Neural cell (in vitro differentiated cells): Measurements from ENCODE around the gene COL20A1. TPM values are rescaled to one million over a fixed set of nuclear protein-coding genes. Genes with fewer than 3 reads are reported as not detected.

ENCODE experiments used
- H2AFZ ChIP-seq: fragments of 200-600, 300-800 bp; sonication (generic), shearing (Covaris generic); 2 replicates; pipeline ENCODE4 v1.6.0; 2014; ENCODE audit warnings: low read depth, mild to moderate bottlenecking, antibody characterized with exemption, low read length, moderate library complexity
- H3F3A ChIP-seq: fragments of 200-600 bp; shearing (Covaris generic); 2 replicates; pipeline ENCODE4 v1.6.1; 2016; ENCODE audit warnings: mild to moderate bottlenecking, moderate library complexity, mixed read lengths, antibody characterized with exemption, low read length; ENCODE audit not compliant: insufficient read depth, poor library complexity, severe bottlenecking
- H3K27ac ChIP-seq: fragments of 200-600, 300-800 bp; sonication (generic), shearing (Covaris generic); 2 replicates; pipeline ENCODE4 v1.5.1; 2014; ENCODE audit warnings: mild to moderate bottlenecking, low read length, moderate library complexity
- H3K27me3 ChIP-seq: fragments of 300-800, 200-600 bp; sonication (generic), shearing (Covaris generic); 2 replicates; pipeline ENCODE4 v1.6.0; 2014; ENCODE audit warnings: mild to moderate bottlenecking, low read depth, low read length, moderate library complexity; ENCODE audit not compliant: insufficient read depth
- H3K36me3 ChIP-seq: fragments of 300-800, 200-600 bp; sonication (generic), shearing (Covaris generic); 2 replicates; pipeline ENCODE4 v1.5.1; 2014; ENCODE audit warnings: mild to moderate bottlenecking, antibody characterized with exemption, low read length, moderate library complexity; ENCODE audit not compliant: insufficient read depth
- H3K4me2 ChIP-seq: fragments of 300-800, 200-600 bp; sonication (generic), shearing (Covaris generic); 2 replicates; pipeline ENCODE4 v1.6.0; 2014; ENCODE audit warnings: mild to moderate bottlenecking, low read length
- H3K4me3 ChIP-seq: fragments of 300-800, 200-600 bp; sonication (generic), shearing (Covaris generic); 2 replicates; pipeline ENCODE4 v1.5.1; 2014; ENCODE audit warnings: mild to moderate bottlenecking, low read length, moderate library complexity
- H3K79me2 ChIP-seq: fragments of 200-600 bp; shearing (Covaris generic); replicated peaks from 2 replicates; pipeline ENCODE4 v1.6.0; 2014; ENCODE audit warnings: mild to moderate bottlenecking, low read length, moderate library complexity; ENCODE audit not compliant: insufficient read depth
- H3K9ac ChIP-seq: fragments of 300-800, 200-600 bp; sonication (generic), shearing (Covaris generic); 2 replicates; pipeline ENCODE4 v1.6.1; 2016; ENCODE audit warnings: mild to moderate bottlenecking, low read length, mixed read lengths
- H3K9me2 ChIP-seq: fragments of 200-600 bp; shearing (Covaris generic); 2 replicates; pipeline ENCODE4 v1.6.1; 2016; ENCODE audit warnings: mild to moderate bottlenecking, low read length, mixed read lengths; ENCODE audit not compliant: insufficient read depth
- H3K9me3 ChIP-seq: fragments of 200-600, 300-800 bp; sonication (generic), shearing (Covaris generic); 2 replicates; pipeline ENCODE4 v1.6.1; 2016; ENCODE audit warnings: mild to moderate bottlenecking, mixed run types, low read length, moderate library complexity, mixed read lengths
- H4K20me1 ChIP-seq: fragments of 200-600 bp; shearing (Covaris generic); 2 replicates; pipeline ENCODE4 v1.6.1; 2016; ENCODE audit warnings: mild to moderate bottlenecking, mixed run types; ENCODE audit not compliant: insufficient read depth
- EP300 ChIP-seq: fragments of 450-650 bp; conservative IDR thresholded peaks from 2 replicates; pipeline ENCODE4 v1.6.1; 2014; ENCODE audit warnings: antibody characterized with exemption, mild to moderate bottlenecking, moderate library complexity; ENCODE audit not compliant: poor library complexity, severe bottlenecking
- EZH2 ChIP-seq: fragments of 200-600, 300-800 bp; shearing (Covaris generic), sonication (generic); IDR thresholded peaks from 2 replicates; pipeline ENCODE4 v1.6.1; 2014; ENCODE audit warnings: antibody characterized with exemption, low read length, borderline replicate concordance, mild to moderate bottlenecking; ENCODE audit not compliant: insufficient read depth, poor library complexity, severe bottlenecking
- MXI1 ChIP-seq: fragments of 450-650 bp; conservative IDR thresholded peaks from 2 replicates; pipeline ENCODE4 v1.6.1; 2014; ENCODE audit warnings: antibody characterized with exemption, mild to moderate bottlenecking; ENCODE audit not compliant: poor library complexity, severe bottlenecking
- POLR2AphosphoS5 ChIP-seq: IDR thresholded peaks from 2 replicates; pipeline ENCODE4 v1.6.1; 2012
- RAD21 ChIP-seq: fragments of 450-650 bp; conservative IDR thresholded peaks from 2 replicates; pipeline ENCODE4 v1.6.1; 2014; ENCODE audit warnings: antibody characterized with exemption, mild to moderate bottlenecking, moderate library complexity
- SMC3 ChIP-seq: fragments of 450-650 bp; conservative IDR thresholded peaks from 2 replicates; pipeline ENCODE4 v1.6.1; 2014; ENCODE audit warnings: antibody characterized with exemption, mild to moderate bottlenecking, moderate library complexity; ENCODE audit not compliant: poor library complexity
- TAF1 ChIP-seq: IDR thresholded peaks from 2 replicates; pipeline ENCODE4 v1.6.1; 2012; ENCODE audit warnings: low read depth
- polyA minus RNA-seq: library from RNA; depleted of rRNA, polyadenylated mRNA; stranded (reverse); fragments of >200 nt; gene quantifications from 2 replicates; pipeline ENCODE4 v1.2.3, GENCODE V29; 2014
- polyA plus RNA-seq: library from polyadenylated mRNA; depleted of rRNA; stranded (reverse); fragments of >200 nt; gene quantifications from 2 replicates; pipeline ENCODE4 v1.2.3, GENCODE V29; 2014
- TF ChIP-seq, protein P1 (sequence below): fragments of 450-650 bp; IDR thresholded peaks from 2 replicates; pipeline ENCODE4 v1.5.1; 2014; ENCODE audit warnings: antibody characterized with exemption, mild to moderate bottlenecking, moderate library complexity; ENCODE audit not compliant: poor library complexity, severe bottlenecking
- TF ChIP-seq, protein P2 (sequence below): IDR thresholded peaks from 2 replicates; pipeline ENCODE4 v1.6.1; 2012; ENCODE audit warnings: borderline replicate concordance

COL20A1 gene
- polyA plus RNA-seq (0.46 and 1.1 TPM in 2 replicates), polyA minus RNA-seq (not detected in 2 replicates)

DNA sequence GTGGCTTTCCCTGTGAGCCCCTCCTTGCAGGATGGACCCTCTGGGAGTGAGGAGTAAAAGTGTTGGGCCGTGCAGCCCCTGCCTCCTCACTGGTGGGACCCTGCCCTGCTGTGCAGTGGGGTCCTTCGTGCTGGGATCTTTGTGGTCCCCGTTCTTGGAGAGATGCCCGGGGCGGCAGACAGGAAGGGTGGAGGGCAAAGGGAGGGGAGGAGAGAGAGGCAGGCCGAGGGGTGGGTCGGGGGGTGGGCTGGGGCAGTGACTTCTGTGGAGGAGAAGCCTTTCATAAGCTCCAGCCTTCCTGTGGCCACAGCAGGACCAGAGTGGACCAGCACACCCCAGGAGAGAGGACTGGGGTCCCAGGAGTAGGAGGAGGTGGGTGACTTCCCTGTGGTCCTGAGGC, at the start of gene COL20A1:
Gene COL20A1, plus strand, starts transcription at position 283 of the 400 bp plus-strand sequence. CDS start 1,922 bp downstream, outside the sequence.
- Histone ChIP-seq H3K36me3 (no peaks in the 10 kb centered on the region), H3K9me3 (no peaks in the 10 kb centered on the region), H3K9me2 (no peaks in the 10 kb centered on the region), H3K4me2 (no peak within 1 kb of the TSS), H3K9ac (no peak within 1 kb of the TSS), H4K20me1 (no peaks in the 10 kb centered on the region), H2AFZ (no peak within 1 kb of the TSS), H3K4me3 (no peak within 1 kb of the TSS), H3K27me3 (no peaks in the 10 kb centered on the region), H3K79me2 (no peaks in the 10 kb centered on the region), H3K27ac (no peak within 1 kb of the TSS), H3F3A (no peaks in the 10 kb centered on the region)
- no peak for TF ChIP-seq SMC3
- TF ChIP-seq EP300 = no peak
- no peak for TF ChIP-seq POLR2AphosphoS5
- TF ChIP-seq EZH2 = no peak
- TF ChIP-seq MXI1 = no peak
- no peak for TF ChIP-seq TAF1
- TF ChIP-seq RAD21 = no peak
- TF ChIP-seq, protein P1, sequence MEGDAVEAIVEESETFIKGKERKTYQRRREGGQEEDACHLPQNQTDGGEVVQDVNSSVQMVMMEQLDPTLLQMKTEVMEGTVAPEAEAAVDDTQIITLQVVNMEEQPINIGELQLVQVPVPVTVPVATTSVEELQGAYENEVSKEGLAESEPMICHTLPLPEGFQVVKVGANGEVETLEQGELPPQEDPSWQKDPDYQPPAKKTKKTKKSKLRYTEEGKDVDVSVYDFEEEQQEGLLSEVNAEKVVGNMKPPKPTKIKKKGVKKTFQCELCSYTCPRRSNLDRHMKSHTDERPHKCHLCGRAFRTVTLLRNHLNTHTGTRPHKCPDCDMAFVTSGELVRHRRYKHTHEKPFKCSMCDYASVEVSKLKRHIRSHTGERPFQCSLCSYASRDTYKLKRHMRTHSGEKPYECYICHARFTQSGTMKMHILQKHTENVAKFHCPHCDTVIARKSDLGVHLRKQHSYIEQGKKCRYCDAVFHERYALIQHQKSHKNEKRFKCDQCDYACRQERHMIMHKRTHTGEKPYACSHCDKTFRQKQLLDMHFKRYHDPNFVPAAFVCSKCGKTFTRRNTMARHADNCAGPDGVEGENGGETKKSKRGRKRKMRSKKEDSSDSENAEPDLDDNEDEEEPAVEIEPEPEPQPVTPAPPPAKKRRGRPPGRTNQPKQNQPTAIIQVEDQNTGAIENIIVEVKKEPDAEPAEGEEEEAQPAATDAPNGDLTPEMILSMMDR = no peak
- TF ChIP-seq, protein P2, sequence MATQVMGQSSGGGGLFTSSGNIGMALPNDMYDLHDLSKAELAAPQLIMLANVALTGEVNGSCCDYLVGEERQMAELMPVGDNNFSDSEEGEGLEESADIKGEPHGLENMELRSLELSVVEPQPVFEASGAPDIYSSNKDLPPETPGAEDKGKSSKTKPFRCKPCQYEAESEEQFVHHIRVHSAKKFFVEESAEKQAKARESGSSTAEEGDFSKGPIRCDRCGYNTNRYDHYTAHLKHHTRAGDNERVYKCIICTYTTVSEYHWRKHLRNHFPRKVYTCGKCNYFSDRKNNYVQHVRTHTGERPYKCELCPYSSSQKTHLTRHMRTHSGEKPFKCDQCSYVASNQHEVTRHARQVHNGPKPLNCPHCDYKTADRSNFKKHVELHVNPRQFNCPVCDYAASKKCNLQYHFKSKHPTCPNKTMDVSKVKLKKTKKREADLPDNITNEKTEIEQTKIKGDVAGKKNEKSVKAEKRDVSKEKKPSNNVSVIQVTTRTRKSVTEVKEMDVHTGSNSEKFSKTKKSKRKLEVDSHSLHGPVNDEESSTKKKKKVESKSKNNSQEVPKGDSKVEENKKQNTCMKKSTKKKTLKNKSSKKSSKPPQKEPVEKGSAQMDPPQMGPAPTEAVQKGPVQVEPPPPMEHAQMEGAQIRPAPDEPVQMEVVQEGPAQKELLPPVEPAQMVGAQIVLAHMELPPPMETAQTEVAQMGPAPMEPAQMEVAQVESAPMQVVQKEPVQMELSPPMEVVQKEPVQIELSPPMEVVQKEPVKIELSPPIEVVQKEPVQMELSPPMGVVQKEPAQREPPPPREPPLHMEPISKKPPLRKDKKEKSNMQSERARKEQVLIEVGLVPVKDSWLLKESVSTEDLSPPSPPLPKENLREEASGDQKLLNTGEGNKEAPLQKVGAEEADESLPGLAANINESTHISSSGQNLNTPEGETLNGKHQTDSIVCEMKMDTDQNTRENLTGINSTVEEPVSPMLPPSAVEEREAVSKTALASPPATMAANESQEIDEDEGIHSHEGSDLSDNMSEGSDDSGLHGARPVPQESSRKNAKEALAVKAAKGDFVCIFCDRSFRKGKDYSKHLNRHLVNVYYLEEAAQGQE = no peak

DNA sequence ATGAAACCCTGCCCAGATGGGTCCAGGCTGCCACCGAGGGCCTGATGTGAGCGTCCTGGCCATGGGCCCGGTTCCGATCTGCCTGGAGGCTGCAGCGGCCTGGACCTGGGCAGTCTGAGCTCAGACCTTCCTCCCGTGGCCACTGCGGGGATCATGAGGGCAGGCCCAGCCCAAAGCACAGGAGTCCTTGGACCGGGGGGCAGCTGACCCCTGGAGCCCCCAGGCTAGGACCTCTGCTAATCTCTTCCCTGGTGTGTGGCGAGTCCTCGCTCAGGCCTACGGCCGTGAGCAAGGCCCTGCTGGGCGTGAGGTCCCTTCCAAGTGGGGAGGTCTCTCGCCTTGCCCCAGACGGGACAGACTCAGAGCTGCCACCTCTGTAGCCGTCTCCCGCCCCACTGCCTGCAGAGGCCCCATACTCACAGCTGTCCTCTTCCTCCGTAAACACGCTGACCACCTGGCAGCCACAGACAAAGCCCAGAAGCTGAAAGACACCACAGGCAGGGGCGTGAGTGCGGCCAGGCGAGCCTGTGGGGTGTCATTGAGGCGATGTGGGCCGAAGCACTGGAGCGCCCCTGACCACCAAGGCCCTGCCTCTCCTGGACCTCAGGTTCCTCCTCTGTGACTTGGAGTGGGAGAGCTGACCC, 49.3 kb upstream of the COL20A1 start:
- Histone ChIP-seq H4K20me1 (no peaks in the 10 kb centered on the region), H3K9me3 (no peaks in the 10 kb centered on the region), H2AFZ (no peak overlapping the region), H3K36me3 (no peaks in the 10 kb centered on the region), H3K4me3 (no peak overlapping the region), H3K9me2 (no peaks in the 10 kb centered on the region), H3K79me2 (no peaks in the 10 kb centered on the region), H3K27me3 (no peaks in the 10 kb centered on the region), H3K27ac (no peak overlapping the region), H3K4me2 (no peak overlapping the region), H3K9ac (no peak overlapping the region), H3F3A (no peaks in the 10 kb centered on the region)
- no peak for TF ChIP-seq POLR2AphosphoS5
- no peak for TF ChIP-seq EZH2
- TF ChIP-seq MXI1 = no peak
- TF ChIP-seq TAF1 = no peak
- no peak for TF ChIP-seq SMC3
- TF ChIP-seq, protein P2 = no peak
- TF ChIP-seq RAD21 = no peak
- TF ChIP-seq EP300 = no peak
- TF ChIP-seq, protein P1 = no peak
